Measurements from ENCODE around the gene POLN. TPM values are rescaled to one million over a fixed set of nuclear protein-coding genes. Genes with fewer than 3 reads are reported as not detected.

Gene POLN
- total and polyA plus RNA-seq, 2 experiments from 2014 or later = 1.8 to 4.0 TPM

DNA sequence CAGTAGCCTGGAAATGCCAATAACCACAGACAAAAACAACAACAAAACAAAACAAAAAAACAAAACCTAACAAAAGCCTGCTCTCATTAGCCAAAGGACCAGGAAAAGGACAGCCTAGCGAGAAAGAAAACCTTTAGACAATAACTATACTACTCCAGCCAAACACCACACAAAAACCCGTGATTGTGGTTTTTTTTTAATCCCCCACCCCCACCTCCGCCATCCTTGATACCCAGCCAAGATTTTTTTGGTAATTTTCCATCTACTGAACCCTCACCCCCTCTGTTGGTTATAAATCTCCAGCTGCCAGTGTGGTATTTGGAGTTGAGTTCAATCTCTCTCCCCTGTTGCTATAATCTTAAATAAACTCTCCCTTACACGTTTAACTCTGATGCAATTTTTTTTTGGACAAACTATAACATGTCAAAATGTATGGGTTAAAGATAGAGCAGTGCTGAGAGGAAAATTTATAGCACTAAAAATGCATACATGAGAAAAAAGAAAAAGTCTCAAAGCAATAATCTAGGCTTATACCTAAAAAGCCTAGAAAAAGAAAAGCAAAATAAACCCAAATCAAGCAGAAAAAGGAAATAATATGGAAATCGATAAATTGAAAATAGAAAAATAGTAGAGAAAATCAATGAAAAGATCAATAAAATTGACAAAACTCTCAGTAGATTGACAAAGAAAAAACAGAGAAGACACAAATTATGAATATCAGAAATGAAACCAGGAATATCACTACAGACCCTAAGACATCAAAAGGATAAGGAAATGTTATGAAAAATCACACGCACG is 99.1 kb downstream of the POLN start:
- Histone ChIP-seq H3K36me3 (ENCODE audit: insufficient read depth) (no peaks in the 10 kb centered on the region), H3K79me2 (replicated peaks; ENCODE audit: insufficient read depth) (no peaks in the 10 kb centered on the region), H3K9me2 (ENCODE audit: insufficient read depth) (no peaks in the 10 kb centered on the region), H2AFZ (no peak overlapping the region), H3K4me1 (ENCODE audit: insufficient read depth) (no peaks in the 10 kb centered on the region; the same call in 1 of the 2 replicates), H4K20me1 (replicated peaks; ENCODE audit: insufficient read depth) (peaks cover 11% of the 10 kb centered on the region; the same call in 1 of the 2 replicates), H3K4me2 (0 out of 2 replicates have a peak overlapping the region, but pooled peaks have one; percentile 8), H3K27me3 (ENCODE audit: insufficient read depth) (peaks cover 87% of the 10 kb centered on the region), H3F3A (replicated peaks; ENCODE audit: low read depth) (no peaks in the 10 kb centered on the region; the same call in 1 of the 2 replicates), H3K27ac (ENCODE audit: low read depth) (no peak overlapping the region), H3K4me3 (no peak overlapping the region)
- DNase-seq (ENCODE audit: low spot score) = no peak
- no peaks in the 10 kb centered on the region for H3K9me3 Mint-ChIP-seq
- ATAC-seq = no peak
- H3K4me1 Mint-ChIP-seq = peaks cover 12% of the 10 kb centered on the region
- H3K27ac Mint-ChIP-seq = no peak overlapping the region
- TF ChIP-seq, protein P1, sequence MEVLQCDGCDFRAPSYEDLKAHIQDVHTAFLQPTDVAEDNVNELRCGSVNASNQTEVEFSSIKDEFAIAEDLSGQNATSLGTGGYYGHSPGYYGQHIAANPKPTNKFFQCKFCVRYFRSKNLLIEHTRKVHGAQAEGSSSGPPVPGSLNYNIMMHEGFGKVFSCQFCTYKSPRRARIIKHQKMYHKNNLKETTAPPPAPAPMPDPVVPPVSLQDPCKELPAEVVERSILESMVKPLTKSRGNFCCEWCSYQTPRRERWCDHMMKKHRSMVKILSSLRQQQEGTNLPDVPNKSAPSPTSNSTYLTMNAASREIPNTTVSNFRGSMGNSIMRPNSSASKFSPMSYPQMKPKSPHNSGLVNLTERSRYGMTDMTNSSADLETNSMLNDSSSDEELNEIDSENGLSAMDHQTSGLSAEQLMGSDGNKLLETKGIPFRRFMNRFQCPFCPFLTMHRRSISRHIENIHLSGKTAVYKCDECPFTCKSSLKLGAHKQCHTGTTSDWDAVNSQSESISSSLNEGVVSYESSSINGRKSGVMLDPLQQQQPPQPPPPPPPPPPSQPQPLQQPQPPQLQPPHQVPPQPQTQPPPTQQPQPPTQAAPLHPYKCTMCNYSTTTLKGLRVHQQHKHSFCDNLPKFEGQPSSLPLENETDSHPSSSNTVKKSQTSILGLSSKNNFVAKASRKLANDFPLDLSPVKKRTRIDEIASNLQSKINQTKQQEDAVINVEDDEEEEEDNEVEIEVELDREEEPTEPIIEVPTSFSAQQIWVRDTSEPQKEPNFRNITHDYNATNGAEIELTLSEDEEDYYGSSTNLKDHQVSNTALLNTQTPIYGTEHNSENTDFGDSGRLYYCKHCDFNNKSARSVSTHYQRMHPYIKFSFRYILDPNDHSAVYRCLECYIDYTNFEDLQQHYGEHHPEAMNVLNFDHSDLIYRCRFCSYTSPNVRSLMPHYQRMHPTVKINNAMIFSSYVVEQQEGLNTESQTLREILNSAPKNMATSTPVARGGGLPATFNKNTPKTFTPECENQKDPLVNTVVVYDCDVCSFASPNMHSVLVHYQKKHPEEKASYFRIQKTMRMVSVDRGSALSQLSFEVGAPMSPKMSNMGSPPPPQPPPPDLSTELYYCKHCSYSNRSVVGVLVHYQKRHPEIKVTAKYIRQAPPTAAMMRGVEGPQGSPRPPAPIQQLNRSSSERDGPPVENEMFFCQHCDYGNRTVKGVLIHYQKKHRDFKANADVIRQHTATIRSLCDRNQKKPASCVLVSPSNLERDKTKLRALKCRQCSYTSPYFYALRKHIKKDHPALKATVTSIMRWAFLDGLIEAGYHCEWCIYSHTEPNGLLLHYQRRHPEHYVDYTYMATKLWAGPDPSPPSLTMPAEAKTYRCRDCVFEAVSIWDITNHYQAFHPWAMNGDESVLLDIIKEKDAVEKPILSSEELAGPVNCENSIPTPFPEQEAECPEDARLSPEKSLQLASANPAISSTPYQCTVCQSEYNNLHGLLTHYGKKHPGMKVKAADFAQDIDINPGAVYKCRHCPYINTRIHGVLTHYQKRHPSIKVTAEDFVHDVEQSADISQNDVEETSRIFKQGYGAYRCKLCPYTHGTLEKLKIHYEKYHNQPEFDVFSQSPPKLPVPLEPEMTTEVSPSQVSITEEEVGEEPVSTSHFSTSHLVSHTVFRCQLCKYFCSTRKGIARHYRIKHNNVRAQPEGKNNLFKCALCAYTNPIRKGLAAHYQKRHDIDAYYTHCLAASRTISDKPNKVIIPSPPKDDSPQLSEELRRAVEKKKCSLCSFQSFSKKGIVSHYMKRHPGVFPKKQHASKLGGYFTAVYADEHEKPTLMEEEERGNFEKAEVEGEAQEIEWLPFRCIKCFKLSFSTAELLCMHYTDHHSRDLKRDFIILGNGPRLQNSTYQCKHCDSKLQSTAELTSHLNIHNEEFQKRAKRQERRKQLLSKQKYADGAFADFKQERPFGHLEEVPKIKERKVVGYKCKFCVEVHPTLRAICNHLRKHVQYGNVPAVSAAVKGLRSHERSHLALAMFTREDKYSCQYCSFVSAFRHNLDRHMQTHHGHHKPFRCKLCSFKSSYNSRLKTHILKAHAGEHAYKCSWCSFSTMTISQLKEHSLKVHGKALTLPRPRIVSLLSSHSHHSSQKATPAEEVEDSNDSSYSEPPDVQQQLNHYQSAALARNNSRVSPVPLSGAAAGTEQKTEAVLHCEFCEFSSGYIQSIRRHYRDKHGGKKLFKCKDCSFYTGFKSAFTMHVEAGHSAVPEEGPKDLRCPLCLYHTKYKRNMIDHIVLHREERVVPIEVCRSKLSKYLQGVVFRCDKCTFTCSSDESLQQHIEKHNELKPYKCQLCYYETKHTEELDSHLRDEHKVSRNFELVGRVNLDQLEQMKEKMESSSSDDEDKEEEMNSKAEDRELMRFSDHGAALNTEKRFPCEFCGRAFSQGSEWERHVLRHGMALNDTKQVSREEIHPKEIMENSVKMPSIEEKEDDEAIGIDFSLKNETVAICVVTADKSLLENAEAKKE (CRISPR knock-in tag; IDR thresholded peaks at IDR 0.05) = no peak
- TF ChIP-seq, protein P2, sequence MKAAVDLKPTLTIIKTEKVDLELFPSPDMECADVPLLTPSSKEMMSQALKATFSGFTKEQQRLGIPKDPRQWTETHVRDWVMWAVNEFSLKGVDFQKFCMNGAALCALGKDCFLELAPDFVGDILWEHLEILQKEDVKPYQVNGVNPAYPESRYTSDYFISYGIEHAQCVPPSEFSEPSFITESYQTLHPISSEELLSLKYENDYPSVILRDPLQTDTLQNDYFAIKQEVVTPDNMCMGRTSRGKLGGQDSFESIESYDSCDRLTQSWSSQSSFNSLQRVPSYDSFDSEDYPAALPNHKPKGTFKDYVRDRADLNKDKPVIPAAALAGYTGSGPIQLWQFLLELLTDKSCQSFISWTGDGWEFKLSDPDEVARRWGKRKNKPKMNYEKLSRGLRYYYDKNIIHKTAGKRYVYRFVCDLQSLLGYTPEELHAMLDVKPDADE (IDR thresholded peaks at IDR 0.05) = no peak
- TF ChIP-seq CREB1 (CRISPR knock-in tag; IDR thresholded peaks at IDR 0.05; ENCODE audit: low read depth) (no peak), EZH2phosphoT487 (IDR thresholded peaks at IDR 0.05; ENCODE audit: unreplicated experiment) (no peak), EZH2 (IDR thresholded peaks at IDR 0.05; ENCODE audit: low read depth, unreplicated experiment) (no peak), STAT1 (IDR thresholded peaks at IDR 0.05; ENCODE audit: unreplicated experiment) (no peak), POLR2AphosphoS5 (IDR thresholded peaks at IDR 0.05; ENCODE audit: low read depth) (no peak), NANOG (IDR thresholded peaks at IDR 0.05; ENCODE audit: borderline replicate concordance) (no peak), ZNF114 (CRISPR knock-in tag; IDR thresholded peaks at IDR 0.05) (no peak), ZNF331 (CRISPR knock-in tag; IDR thresholded peaks at IDR 0.05; ENCODE audit: low read depth) (no peak), JUNB (IDR thresholded peaks at IDR 0.05; ENCODE audit: unreplicated experiment) (no peak)
- TF ChIP-seq, protein P3, sequence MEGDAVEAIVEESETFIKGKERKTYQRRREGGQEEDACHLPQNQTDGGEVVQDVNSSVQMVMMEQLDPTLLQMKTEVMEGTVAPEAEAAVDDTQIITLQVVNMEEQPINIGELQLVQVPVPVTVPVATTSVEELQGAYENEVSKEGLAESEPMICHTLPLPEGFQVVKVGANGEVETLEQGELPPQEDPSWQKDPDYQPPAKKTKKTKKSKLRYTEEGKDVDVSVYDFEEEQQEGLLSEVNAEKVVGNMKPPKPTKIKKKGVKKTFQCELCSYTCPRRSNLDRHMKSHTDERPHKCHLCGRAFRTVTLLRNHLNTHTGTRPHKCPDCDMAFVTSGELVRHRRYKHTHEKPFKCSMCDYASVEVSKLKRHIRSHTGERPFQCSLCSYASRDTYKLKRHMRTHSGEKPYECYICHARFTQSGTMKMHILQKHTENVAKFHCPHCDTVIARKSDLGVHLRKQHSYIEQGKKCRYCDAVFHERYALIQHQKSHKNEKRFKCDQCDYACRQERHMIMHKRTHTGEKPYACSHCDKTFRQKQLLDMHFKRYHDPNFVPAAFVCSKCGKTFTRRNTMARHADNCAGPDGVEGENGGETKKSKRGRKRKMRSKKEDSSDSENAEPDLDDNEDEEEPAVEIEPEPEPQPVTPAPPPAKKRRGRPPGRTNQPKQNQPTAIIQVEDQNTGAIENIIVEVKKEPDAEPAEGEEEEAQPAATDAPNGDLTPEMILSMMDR (conservative IDR thresholded peaks at IDR 0.05; ENCODE audit: low read depth in 2 of 2) = no peak
- TF ChIP-seq, protein P4, sequence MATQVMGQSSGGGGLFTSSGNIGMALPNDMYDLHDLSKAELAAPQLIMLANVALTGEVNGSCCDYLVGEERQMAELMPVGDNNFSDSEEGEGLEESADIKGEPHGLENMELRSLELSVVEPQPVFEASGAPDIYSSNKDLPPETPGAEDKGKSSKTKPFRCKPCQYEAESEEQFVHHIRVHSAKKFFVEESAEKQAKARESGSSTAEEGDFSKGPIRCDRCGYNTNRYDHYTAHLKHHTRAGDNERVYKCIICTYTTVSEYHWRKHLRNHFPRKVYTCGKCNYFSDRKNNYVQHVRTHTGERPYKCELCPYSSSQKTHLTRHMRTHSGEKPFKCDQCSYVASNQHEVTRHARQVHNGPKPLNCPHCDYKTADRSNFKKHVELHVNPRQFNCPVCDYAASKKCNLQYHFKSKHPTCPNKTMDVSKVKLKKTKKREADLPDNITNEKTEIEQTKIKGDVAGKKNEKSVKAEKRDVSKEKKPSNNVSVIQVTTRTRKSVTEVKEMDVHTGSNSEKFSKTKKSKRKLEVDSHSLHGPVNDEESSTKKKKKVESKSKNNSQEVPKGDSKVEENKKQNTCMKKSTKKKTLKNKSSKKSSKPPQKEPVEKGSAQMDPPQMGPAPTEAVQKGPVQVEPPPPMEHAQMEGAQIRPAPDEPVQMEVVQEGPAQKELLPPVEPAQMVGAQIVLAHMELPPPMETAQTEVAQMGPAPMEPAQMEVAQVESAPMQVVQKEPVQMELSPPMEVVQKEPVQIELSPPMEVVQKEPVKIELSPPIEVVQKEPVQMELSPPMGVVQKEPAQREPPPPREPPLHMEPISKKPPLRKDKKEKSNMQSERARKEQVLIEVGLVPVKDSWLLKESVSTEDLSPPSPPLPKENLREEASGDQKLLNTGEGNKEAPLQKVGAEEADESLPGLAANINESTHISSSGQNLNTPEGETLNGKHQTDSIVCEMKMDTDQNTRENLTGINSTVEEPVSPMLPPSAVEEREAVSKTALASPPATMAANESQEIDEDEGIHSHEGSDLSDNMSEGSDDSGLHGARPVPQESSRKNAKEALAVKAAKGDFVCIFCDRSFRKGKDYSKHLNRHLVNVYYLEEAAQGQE (IDR thresholded peaks at IDR 0.05; ENCODE audit: unreplicated experiment) = no peak
- H3K4me3 Mint-ChIP-seq = no peak overlapping the region; the same call in 2 of the 3 replicates
- H3K27me3 Mint-ChIP-seq (ENCODE audit: insufficient read depth, low read depth, poor library complexity) = peaks cover 68% of the 10 kb centered on the region
- H3K36me3 Mint-ChIP-seq (ENCODE audit: low read depth) = no peaks in the 10 kb centered on the region
